Trophoblast cell (in vitro differentiated cells and primary cell): ENCODE measurements around the gene WASF1.

Experiments used
- DNase-seq, 2 donors: peaks; one replicate each; pipeline ENCODE4 v3.0.0-alpha.2; 2016
- H2AFZ ChIP-seq: 2 replicates; pipeline ENCODE4 v1.6.1; 2013; ENCODE audit warnings: low read length, moderate library complexity, mild to moderate bottlenecking; ENCODE audit not compliant: insufficient read depth, poor library complexity
- H2AK5ac ChIP-seq: 2 replicates; pipeline ENCODE4 v1.6.1; 2013; ENCODE audit warnings: mild to moderate bottlenecking, low read length
- H2BK120ac ChIP-seq: 2 replicates; pipeline ENCODE4 v1.6.1; 2013; ENCODE audit warnings: low read length, mild to moderate bottlenecking, moderate library complexity; ENCODE audit not compliant: insufficient read depth, poor library complexity
- H2BK12ac ChIP-seq: 2 replicates; pipeline ENCODE4 v1.6.1; 2013; ENCODE audit warnings: mild to moderate bottlenecking, low read length, moderate library complexity
- H2BK5ac ChIP-seq: 2 replicates; pipeline ENCODE4 v1.6.1; 2013; ENCODE audit warnings: low read length, low read depth, moderate library complexity, mild to moderate bottlenecking; ENCODE audit not compliant: poor library complexity
- H3K14ac ChIP-seq: 2 replicates; pipeline ENCODE4 v1.6.1; 2013; ENCODE audit warnings: mild to moderate bottlenecking, low read length
- H3K18ac ChIP-seq: 2 replicates; pipeline ENCODE4 v1.6.1; 2013; ENCODE audit warnings: mild to moderate bottlenecking, low read length
- H3K23ac ChIP-seq: 2 replicates; pipeline ENCODE4 v1.6.1; 2013; ENCODE audit warnings: low read length
- H3K27ac ChIP-seq: 2 replicates; pipeline ENCODE4 v1.5.1; 2013; ENCODE audit warnings: low read depth, mild to moderate bottlenecking, inconsistent platforms, low read length, moderate library complexity
- H3K27me3 ChIP-seq: 2 replicates; pipeline ENCODE4 v1.6.1; 2013; ENCODE audit warnings: inconsistent platforms, mild to moderate bottlenecking, low read length, moderate library complexity; ENCODE audit not compliant: insufficient read depth
- H3K36me3 ChIP-seq, 2 experiments: 1 replicate in 1 of 2; 2 replicates in 1 of 2; pipeline ENCODE4 v1.6.1; 2013; ENCODE audit warnings: low read length in 2 of 2, mild to moderate bottlenecking in 2 of 2, moderate library complexity in 1 of 2; ENCODE audit not compliant: insufficient read depth in 2 of 2, control insufficient read depth in 1 of 2
- H3K4ac ChIP-seq: 2 replicates; pipeline ENCODE4 v1.6.1; 2013; ENCODE audit warnings: low read depth, mild to moderate bottlenecking, low read length, moderate library complexity
- H3K4me1 ChIP-seq, 2 experiments: 1 replicate in 1 of 2; 2 replicates in 1 of 2; pipeline ENCODE4 v1.6.1; 2013; ENCODE audit warnings: low read length in 2 of 2, mild to moderate bottlenecking in 2 of 2, moderate library complexity in 1 of 2; ENCODE audit not compliant: insufficient read depth in 2 of 2, control insufficient read depth in 1 of 2
- H3K4me2 ChIP-seq: 2 replicates; pipeline ENCODE4 v1.6.1; 2013; ENCODE audit warnings: inconsistent platforms, mild to moderate bottlenecking, low read length, moderate library complexity
- H3K4me3 ChIP-seq: 2 replicates; pipeline ENCODE4 v1.5.1; 2013; ENCODE audit warnings: mild to moderate bottlenecking, low read depth, low read length, inconsistent platforms
- H3K79me1 ChIP-seq: one replicate; pipeline ENCODE4 v1.6.1; 2013; ENCODE audit warnings: low read length
- H3K79me2 ChIP-seq: 2 replicates; pipeline ENCODE4 v1.6.1; 2013; ENCODE audit warnings: low read length, mild to moderate bottlenecking; ENCODE audit not compliant: control insufficient read depth, insufficient read depth, poor library complexity
- H3K9ac ChIP-seq: 2 replicates; pipeline ENCODE4 v1.6.1; 2013; ENCODE audit warnings: mild to moderate bottlenecking, low read length
- H3K9me3 ChIP-seq: 2 replicates; pipeline ENCODE4 v1.6.1; 2013; ENCODE audit warnings: low read depth, mild to moderate bottlenecking, control low read depth, inconsistent platforms, low read length; ENCODE audit not compliant: insufficient read depth
- H4K12ac ChIP-seq: 2 replicates; pipeline ENCODE4 v1.6.1; 2013; ENCODE audit warnings: low read depth, mild to moderate bottlenecking, low read length, moderate library complexity
- H4K8ac ChIP-seq: 2 replicates; pipeline ENCODE4 v1.6.1; 2013; ENCODE audit warnings: low read depth, mild to moderate bottlenecking, low read length, moderate library complexity
- H4K91ac ChIP-seq: one replicate; pipeline ENCODE4 v1.6.1; 2013; ENCODE audit warnings: low read depth, mild to moderate bottlenecking, low read length, moderate library complexity
- WGBS: extraction: QIAGEN DNeasy Blood & Tissue Kit; methylation state at CpG from one replicate; pipeline ENCODE4 v1.1.7; 2013; ENCODE audit warnings: missing lambda C conversion rate; ENCODE audit not compliant: insufficient read length, insufficient coverage; ENCODE audit errors: extremely low coverage; 5-methylcytosine and 5-hydroxymethylcytosine counted together

The WASF1 gene

DNA sequence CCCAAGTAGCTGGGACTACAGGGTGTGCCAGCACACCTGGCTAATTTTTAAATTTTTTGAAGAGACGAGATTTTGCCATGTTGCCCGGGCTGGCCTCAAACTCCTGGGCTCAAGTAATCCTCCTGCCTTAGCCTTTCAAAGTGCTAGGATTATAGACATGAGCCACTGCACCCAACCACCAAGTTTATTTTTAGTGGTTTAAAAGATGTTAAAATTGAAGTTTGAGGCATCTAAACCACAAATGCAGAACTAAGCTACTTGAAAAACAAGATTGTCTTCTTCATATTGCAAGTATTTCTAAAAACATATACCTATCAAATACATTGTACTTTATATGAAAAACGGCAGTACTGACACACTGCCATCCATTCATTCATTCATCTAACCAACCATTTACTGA lies 31.6 kb downstream of the WASF1 start:
- no peak overlapping the region for H3K4ac ChIP-seq
- H3K79me1 ChIP-seq: no peaks in the 10 kb centered on the region
- no peak overlapping the region for H3K14ac ChIP-seq
- H2BK120ac ChIP-seq: no peak overlapping the region
- no peak for DNase-seq
- H2BK12ac ChIP-seq: no peak overlapping the region
- WGBS: no CpG with 5 or more reads among the region's 3 CpGs
- H4K8ac ChIP-seq: no peak overlapping the region
- no peaks in the 10 kb centered on the region for H3K79me2 ChIP-seq
- no peak overlapping the region for H4K12ac ChIP-seq
- H3K23ac ChIP-seq: no peak overlapping the region
- H3K27ac ChIP-seq: no peak overlapping the region
- H3K4me3 ChIP-seq: no peak overlapping the region
- no peaks in the 10 kb centered on the region for H3K27me3 ChIP-seq
- no peak overlapping the region for H2AFZ ChIP-seq
- no peaks in the 10 kb centered on the region for H3K36me3 ChIP-seq
- H3K9me3 ChIP-seq: no peaks in the 10 kb centered on the region
- H2AK5ac ChIP-seq: no peak overlapping the region
- H3K4me2 ChIP-seq: no peak overlapping the region
- H4K91ac ChIP-seq: no peak overlapping the region
- no peak overlapping the region for H3K9ac ChIP-seq
- H3K18ac ChIP-seq: no peak overlapping the region
- no peaks in the 10 kb centered on the region for H3K4me1 ChIP-seq
- no peak overlapping the region for H2BK5ac ChIP-seq

- Histone ChIP-seq H3K27ac (no peak overlapping the region), H4K91ac (no peak overlapping the region), H3K79me2 (no peaks in the 10 kb centered on the region), H3K79me1 (no peaks in the 10 kb centered on the region), H3K14ac (no peak overlapping the region), H4K8ac (no peak overlapping the region), H2BK12ac (no peak overlapping the region), H2AFZ (no peak overlapping the region), H3K9ac (no peak overlapping the region), H3K4me2 (no peak overlapping the region), H2BK120ac (no peak overlapping the region), H3K23ac (no peak overlapping the region), H3K9me3 (peaks cover 13% of the 10 kb centered on the region), H3K4me1 (no peaks in the 10 kb centered on the region), H4K12ac (no peak overlapping the region), H3K27me3 (no peaks in the 10 kb centered on the region), H3K4ac (no peak overlapping the region), H2AK5ac (no peak overlapping the region), H3K18ac (no peak overlapping the region), H3K4me3 (no peak overlapping the region), H3K36me3 (peaks cover 5 to 14% of the 10 kb centered on the region in 2 experiments), H2BK5ac (no peak overlapping the region)
- WGBS: no CpG with 5 or more reads among the region's 2 CpGs
- DNase-seq: peak in 1 of 2 donors; percentile 1
Observed at GRCh38 chr6:110140650-110141049, 38.8 kb downstream of the WASF1 start.

- H2AK5ac ChIP-seq: no peak overlapping the region
- no peak overlapping the region for H3K9ac ChIP-seq
- no peak overlapping the region for H2AFZ ChIP-seq
- no peak overlapping the region for H3K18ac ChIP-seq
- H3K14ac ChIP-seq: no peak overlapping the region
- no CpG with 5 or more reads among the region's 9 CpGs for WGBS
- H2BK5ac ChIP-seq: no peak overlapping the region
- H3K4me2 ChIP-seq: no peak overlapping the region
- H3K79me1 ChIP-seq: no peaks in the 10 kb centered on the region
- no peak overlapping the region for H2BK12ac ChIP-seq
- no peak for DNase-seq
- no peak overlapping the region for H3K4me3 ChIP-seq
- no peaks in the 10 kb centered on the region for H3K27me3 ChIP-seq
- no peaks in the 10 kb centered on the region for H3K79me2 ChIP-seq
- H3K4me1 ChIP-seq: no peaks in the 10 kb centered on the region
- H4K8ac ChIP-seq: no peak overlapping the region
- peaks cover 13% of the 10 kb centered on the region for H3K9me3 ChIP-seq
- H4K12ac ChIP-seq: no peak overlapping the region
- H3K4ac ChIP-seq: no peak overlapping the region
- no peak overlapping the region for H2BK120ac ChIP-seq
- H3K23ac ChIP-seq: no peak overlapping the region
- H4K91ac ChIP-seq: no peak overlapping the region
- H3K36me3 ChIP-seq: peaks cover 5 to 14% of the 10 kb centered on the region in 2 experiments
- no peak overlapping the region for H3K27ac ChIP-seq
Observed at GRCh38 chr6:110139052-110139451, 40.4 kb downstream of the WASF1 start.

- Histone ChIP-seq H3K4me3 (no peak overlapping the region), H3K9ac (no peak overlapping the region), H3K9me3 (peaks cover 13% of the 10 kb centered on the region), H3K27me3 (no peaks in the 10 kb centered on the region), H3K79me1 (no peaks in the 10 kb centered on the region), H2BK120ac (no peak overlapping the region), H4K12ac (no peak overlapping the region), H3K36me3 (peaks cover 5 to 14% of the 10 kb centered on the region in 2 experiments), H2AK5ac (no peak overlapping the region), H3K14ac (no peak overlapping the region), H3K23ac (no peak overlapping the region), H3K27ac (no peak overlapping the region), H3K18ac (no peak overlapping the region), H3K4me1 (no peaks in the 10 kb centered on the region), H2AFZ (no peak overlapping the region), H3K79me2 (no peaks in the 10 kb centered on the region), H3K4me2 (no peak overlapping the region), H2BK5ac (no peak overlapping the region), H3K4ac (no peak overlapping the region), H2BK12ac (no peak overlapping the region), H4K91ac (no peak overlapping the region), H4K8ac (no peak overlapping the region)
- DNase-seq: no peak
- no CpG with 5 or more reads among the region's 10 CpGs for WGBS
Observed at GRCh38 chr6:110137924-110138887, 41.3 kb downstream of the WASF1 start.
